GM21390 (cell line): Measurements from ENCODE around the gene OR52E2.

Experiments
- ATAC-seq: cut with Tn5 transposase; IDR thresholded peaks from one replicate; pipeline ENCODE4 v1.9.1; 2021; ENCODE audit not compliant: unreplicated experiment

OR52E2 gene

DNA sequence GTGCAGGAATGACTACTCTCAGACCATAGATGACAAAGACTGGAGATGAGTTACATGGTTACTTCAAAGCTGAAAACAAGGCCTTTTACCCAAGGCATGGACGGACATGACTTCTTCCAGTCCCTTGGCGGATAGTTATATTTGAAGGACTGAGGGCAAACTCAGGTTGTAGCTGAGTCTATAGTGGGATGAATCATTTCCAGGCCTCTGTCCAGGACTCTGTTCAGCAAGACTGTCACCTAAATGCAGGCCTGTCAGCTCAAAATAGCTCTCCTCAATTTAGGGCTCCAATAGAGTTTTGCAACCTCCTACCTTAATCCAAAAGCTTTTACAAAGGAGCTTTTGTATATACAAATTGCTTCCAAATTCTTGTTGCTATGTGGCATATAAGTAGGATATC is 37.4 kb downstream of the OR52E2 start:
- no peak for ATAC-seq

DNA sequence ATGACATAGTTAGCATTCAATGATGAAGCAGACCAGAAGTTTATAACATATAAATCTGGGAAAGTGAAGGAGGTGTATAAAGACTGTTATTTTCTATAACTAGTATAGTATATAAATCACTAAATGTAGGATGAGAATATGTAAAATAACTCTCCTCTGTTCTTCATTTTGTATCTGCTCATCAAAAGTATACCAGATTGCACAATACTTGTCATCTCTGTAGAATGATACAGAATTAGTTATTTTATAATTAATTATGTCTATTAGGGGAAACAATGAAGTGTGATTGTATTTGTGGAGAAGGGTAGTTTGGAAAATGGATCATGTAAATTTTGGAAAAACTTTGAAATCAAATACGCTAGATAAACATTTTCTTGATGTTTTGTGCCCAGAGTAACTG is 46.4 kb downstream of the OR52E2 start:
- ATAC-seq: no peak

DNA sequence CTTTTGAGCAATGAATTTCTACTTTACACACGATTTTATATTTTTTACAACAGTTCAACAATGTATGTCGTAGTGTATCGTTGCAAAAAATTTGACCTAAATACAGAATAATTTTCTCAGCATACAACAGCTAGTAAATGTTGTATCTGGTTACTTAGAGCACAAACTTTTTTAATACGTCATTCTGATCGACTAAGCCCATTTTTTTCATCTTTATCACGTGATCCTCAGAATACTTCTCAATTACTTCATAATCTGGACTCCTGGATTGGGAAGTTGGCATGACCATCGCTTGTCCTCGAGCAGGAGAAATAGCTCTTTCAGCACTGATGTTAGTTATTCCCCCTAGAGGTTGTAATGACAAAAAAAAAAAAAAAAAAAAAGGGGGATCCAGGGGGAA is 48.2 kb downstream of the OR52E2 start:
- ATAC-seq: no peak
